Measurements from ENCODE around the gene SLC23A1. TPM values are rescaled to one million over a fixed set of nuclear protein-coding genes. Genes with fewer than 3 reads are reported as not detected.
A peak's percentile ranks its signal among the peaks of the same experiment; 100 is the strongest.

Gene SLC23A1
- total RNA-seq, 1 donor from 2014 or later, result 0.30 TPM

- no peak for DNase-seq
These were observed 24.4 kb upstream of the SLC23A1 start for GRCh38 chr5:139407517-139407916.

- DNase-seq, result no peak
These were observed 23.9 kb upstream of the SLC23A1 start for GRCh38 chr5:139406963-139407362.

GRCh38 chr5:139404484-139404840 lies 21.4 kb upstream of the SLC23A1 start:
- no peak for DNase-seq

- peak; percentile 97 for DNase-seq
These were observed 20.8 kb upstream of the SLC23A1 start, which contains the start of gene SPATA24 for GRCh38 chr5:139403787-139404483. TSS of gene SPATA24 (minus strand) at chr5:139404089. CDS start at chr5:139404060, 29 bp downstream.

GRCh38 chr5:139403418-139403786 lies 20.3 kb upstream of the SLC23A1 start:
- no peak for DNase-seq

GRCh38 chr5:139402561-139403158 lies 19.6 kb upstream of the SLC23A1 start:
- DNase-seq, result no peak

- no peak for DNase-seq
These were observed 18.4 kb upstream of the SLC23A1 start for GRCh38 chr5:139401546-139401945.

GRCh38 chr5:139399501-139400121 lies 16.5 kb upstream of the SLC23A1 start:
- no peak for DNase-seq

GRCh38 chr5:139397921-139398320 lies 14.8 kb upstream of the SLC23A1 start:
- no peak for DNase-seq

GRCh38 chr5:139396691-139397090 lies 13.6 kb upstream of the SLC23A1 start:
- no peak for DNase-seq

GRCh38 chr5:139395844-139396640 lies 12.9 kb upstream of the SLC23A1 start:
- no peak for DNase-seq

GRCh38 chr5:139394654-139395566 lies 11.8 kb upstream of the SLC23A1 start, which contains the start of gene PROB1:
TSS of gene PROB1 (minus strand) at chr5:139395104. CDS start at chr5:139395081, 23 bp downstream.
- DNase-seq, result no peak

GRCh38 chr5:139394123-139394653 lies 11.1 kb upstream of the SLC23A1 start:
- DNase-seq, result no peak

- DNase-seq, result no peak
These were observed 10.5 kb upstream of the SLC23A1 start for GRCh38 chr5:139393497-139394122.

- no peak for DNase-seq
These were observed 9.8 kb upstream of the SLC23A1 start for GRCh38 chr5:139392678-139393496.

GRCh38 chr5:139392324-139392677 lies 9.2 kb upstream of the SLC23A1 start:
- DNase-seq, result no peak

- DNase-seq, result no peak
These were observed 8.7 kb upstream of the SLC23A1 start for GRCh38 chr5:139391570-139392323.

- DNase-seq, result no peak
These were observed 7.8 kb upstream of the SLC23A1 start for GRCh38 chr5:139390639-139391569.
